GM18520 (cell line): ENCODE data around the gene EPN1.
A peak's percentile ranks its signal among the peaks of the same experiment; 100 is the strongest.

Experiments
- ATAC-seq: cut with Tn5 transposase; IDR thresholded peaks from one replicate; pipeline ENCODE4 v1.9.1; 2021; ENCODE audit not compliant: unreplicated experiment

Gene EPN1

GRCh38 chr19:55678121-55678671 is 3.2 kb downstream of the EPN1 start:
- ATAC-seq, result peak; percentile 76

GRCh38 chr19:55679343-55680257 is 4.6 kb downstream of the EPN1 start:
- ATAC-seq, result no peak

GRCh38 chr19:55680339-55681130 is 5.5 kb downstream of the EPN1 start:
- no peak for ATAC-seq

GRCh38 chr19:55681131-55682092 is 6.4 kb downstream of the EPN1 start:
- no peak for ATAC-seq

- ATAC-seq, result no peak
Observed at GRCh38 chr19:55683449-55684261, 8.6 kb downstream of the EPN1 start.

GRCh38 chr19:55684946-55685681 is 10.1 kb downstream of the EPN1 start:
- no peak for ATAC-seq

- no peak for ATAC-seq
Observed at GRCh38 chr19:55685776-55686175, 10.8 kb downstream of the EPN1 start.

- ATAC-seq, result no peak
Observed at GRCh38 chr19:55686311-55687050, 11.5 kb downstream of the EPN1 start.

GRCh38 chr19:55687281-55688201 is 12.5 kb downstream of the EPN1 start:
- no peak for ATAC-seq

GRCh38 chr19:55688422-55689218 is 13.6 kb downstream of the EPN1 start:
- no peak for ATAC-seq

GRCh38 chr19:55689411-55690108 is 14.5 kb downstream of the EPN1 start:
- ATAC-seq, result no peak

- ATAC-seq, result no peak
Observed at GRCh38 chr19:55690109-55690768, 15.2 kb downstream of the EPN1 start.

- no peak for ATAC-seq
Observed at GRCh38 chr19:55690769-55691545, 15.9 kb downstream of the EPN1 start.
